Neural progenitor cell (in vitro differentiated cells): ENCODE measurements around the gene CPT1A.

ENCODE experiments used
- CTCF ChIP-seq: fragments of 200-600 bp; sonication (generic); IDR thresholded peaks from 2 replicates; pipeline ENCODE4 v1.5.1; 2017; ENCODE audit warnings: antibody characterized with exemption, mild to moderate bottlenecking
- EZH2 ChIP-seq: fragments of 200-600 bp; sonication (generic); IDR thresholded peaks from 2 replicates; pipeline ENCODE4 v1.6.1; 2017; ENCODE audit warnings: antibody characterized with exemption, mild to moderate bottlenecking, moderate library complexity
- EZH2phosphoT487 ChIP-seq: fragments of 200-600 bp; sonication (generic); IDR thresholded peaks from 2 replicates; pipeline ENCODE4 v1.6.1; 2017; ENCODE audit warnings: antibody characterized with exemption

- TF ChIP-seq CTCF (no peak), EZH2 (no peak), EZH2phosphoT487 (no peak)
Observed at GRCh38 chr11:68772936-68773335, 68.8 kb downstream of the CPT1A start.
